Ishikawa (cell line): ENCODE data around the gene TMC5.

Experiments
- CEBPB ChIP-seq: IDR thresholded peaks from 2 replicates; pipeline ENCODE4 v1.6.1; 2012
- CREB1 ChIP-seq: IDR thresholded peaks from 2 replicates; pipeline ENCODE4 v1.6.1; 2012; ENCODE audit warnings: low read depth
- EGR1 ChIP-seq: IDR thresholded peaks from 2 replicates; pipeline ENCODE4 v1.6.1; 2012
- EP300 ChIP-seq: IDR thresholded peaks from 2 replicates; pipeline ENCODE4 v1.6.1; 2012; ENCODE audit warnings: borderline replicate concordance
- FOXM1 ChIP-seq: IDR thresholded peaks from 2 replicates; pipeline ENCODE4 v1.6.1; 2012; ENCODE audit warnings: low read depth, borderline replicate concordance
- NFIC ChIP-seq: IDR thresholded peaks from 2 replicates; pipeline ENCODE4 v1.6.1; 2012
- RAD21 ChIP-seq: IDR thresholded peaks from 2 replicates; pipeline ENCODE4 v1.6.1; 2012; ENCODE audit warnings: low read depth
- TAF1 ChIP-seq: IDR thresholded peaks from 2 replicates; pipeline ENCODE4 v1.6.1; 2012; ENCODE audit warnings: low read depth, mild to moderate bottlenecking
- TCF12 ChIP-seq: IDR thresholded peaks from 2 replicates; pipeline ENCODE4 v1.6.1; 2012; ENCODE audit warnings: low read depth
- TEAD4 ChIP-seq: IDR thresholded peaks from 2 replicates; pipeline ENCODE4 v1.6.1; 2012
- YY1 ChIP-seq: IDR thresholded peaks from 2 replicates; pipeline ENCODE4 v1.6.1; 2012; ENCODE audit warnings: low read depth
- ZBTB7A ChIP-seq: IDR thresholded peaks from 2 replicates; pipeline ENCODE4 v1.6.1; 2012; ENCODE audit warnings: low read depth
- TF ChIP-seq, protein P1 (sequence below): IDR thresholded peaks from 2 replicates; pipeline ENCODE4 v1.6.1; 2012; ENCODE audit warnings: low read depth, mild to moderate bottlenecking
- TF ChIP-seq, protein P2 (sequence below): IDR thresholded peaks from 2 replicates; pipeline ENCODE4 v1.6.1; 2012
- TF ChIP-seq, protein P3 (sequence below): IDR thresholded peaks from 2 replicates; pipeline ENCODE4 v1.6.1; 2012

TMC5 gene

DNA sequence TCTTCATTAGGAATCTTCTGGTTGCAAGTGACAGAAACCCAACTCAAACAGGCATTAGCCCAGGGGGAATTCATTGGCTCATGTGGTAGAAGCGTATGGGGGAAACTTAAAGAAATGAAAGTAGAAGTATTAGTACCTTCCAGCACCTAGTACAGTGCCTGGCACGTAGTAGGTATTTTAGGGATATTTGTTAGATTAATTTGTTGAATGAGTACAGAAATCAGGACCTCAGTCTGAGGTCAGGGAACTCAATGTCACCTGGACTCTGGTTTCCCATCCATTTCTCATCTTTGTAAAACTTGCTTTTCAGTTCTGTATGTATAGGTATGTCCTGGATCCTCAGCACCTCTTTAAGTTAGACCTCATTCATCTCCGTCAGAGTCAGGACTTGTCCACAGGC is 32.5 kb downstream of the TMC5 start:
- no peak for TF ChIP-seq CREB1
- TF ChIP-seq TEAD4: no peak
- TF ChIP-seq, protein P1, sequence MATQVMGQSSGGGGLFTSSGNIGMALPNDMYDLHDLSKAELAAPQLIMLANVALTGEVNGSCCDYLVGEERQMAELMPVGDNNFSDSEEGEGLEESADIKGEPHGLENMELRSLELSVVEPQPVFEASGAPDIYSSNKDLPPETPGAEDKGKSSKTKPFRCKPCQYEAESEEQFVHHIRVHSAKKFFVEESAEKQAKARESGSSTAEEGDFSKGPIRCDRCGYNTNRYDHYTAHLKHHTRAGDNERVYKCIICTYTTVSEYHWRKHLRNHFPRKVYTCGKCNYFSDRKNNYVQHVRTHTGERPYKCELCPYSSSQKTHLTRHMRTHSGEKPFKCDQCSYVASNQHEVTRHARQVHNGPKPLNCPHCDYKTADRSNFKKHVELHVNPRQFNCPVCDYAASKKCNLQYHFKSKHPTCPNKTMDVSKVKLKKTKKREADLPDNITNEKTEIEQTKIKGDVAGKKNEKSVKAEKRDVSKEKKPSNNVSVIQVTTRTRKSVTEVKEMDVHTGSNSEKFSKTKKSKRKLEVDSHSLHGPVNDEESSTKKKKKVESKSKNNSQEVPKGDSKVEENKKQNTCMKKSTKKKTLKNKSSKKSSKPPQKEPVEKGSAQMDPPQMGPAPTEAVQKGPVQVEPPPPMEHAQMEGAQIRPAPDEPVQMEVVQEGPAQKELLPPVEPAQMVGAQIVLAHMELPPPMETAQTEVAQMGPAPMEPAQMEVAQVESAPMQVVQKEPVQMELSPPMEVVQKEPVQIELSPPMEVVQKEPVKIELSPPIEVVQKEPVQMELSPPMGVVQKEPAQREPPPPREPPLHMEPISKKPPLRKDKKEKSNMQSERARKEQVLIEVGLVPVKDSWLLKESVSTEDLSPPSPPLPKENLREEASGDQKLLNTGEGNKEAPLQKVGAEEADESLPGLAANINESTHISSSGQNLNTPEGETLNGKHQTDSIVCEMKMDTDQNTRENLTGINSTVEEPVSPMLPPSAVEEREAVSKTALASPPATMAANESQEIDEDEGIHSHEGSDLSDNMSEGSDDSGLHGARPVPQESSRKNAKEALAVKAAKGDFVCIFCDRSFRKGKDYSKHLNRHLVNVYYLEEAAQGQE: no peak
- no peak for TF ChIP-seq TAF1
- TF ChIP-seq NFIC: no peak

DNA sequence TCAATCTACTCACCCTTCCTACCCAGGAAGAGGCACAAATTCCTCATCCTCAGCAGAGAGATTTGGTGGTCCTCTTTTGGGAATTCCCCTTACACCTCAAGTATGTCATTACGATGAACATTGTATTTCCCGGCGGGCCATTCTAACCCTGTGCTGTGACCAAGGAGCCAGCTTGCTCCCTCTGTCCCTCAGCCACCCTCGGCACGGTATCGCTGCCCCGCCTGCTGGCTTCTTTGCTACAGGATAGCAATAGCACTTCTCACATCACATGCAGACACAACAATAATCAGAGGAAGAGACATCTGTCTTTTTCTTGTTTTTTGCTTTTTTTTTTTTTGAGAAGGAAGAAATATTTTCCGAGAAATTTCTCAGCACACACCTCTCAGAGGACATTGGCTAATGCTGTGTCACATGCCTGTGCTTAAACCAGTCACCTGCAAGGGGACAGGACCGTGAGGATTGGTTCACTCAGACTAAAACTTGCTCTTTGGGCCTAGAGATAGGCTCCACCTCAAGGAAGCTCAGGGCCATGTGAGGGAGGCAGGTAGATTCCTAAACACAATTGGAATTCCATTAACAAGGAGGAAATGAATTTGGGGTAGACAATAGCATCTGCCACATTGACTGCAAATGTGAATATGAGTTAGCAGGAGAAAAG is 41.2 kb downstream of the TMC5 start:
- TF ChIP-seq, protein P1: no peak
- TF ChIP-seq TEAD4 (no peak), YY1 (no peak), EGR1 (no peak), CREB1 (no peak), NFIC (no peak)
- TF ChIP-seq, protein P2, sequence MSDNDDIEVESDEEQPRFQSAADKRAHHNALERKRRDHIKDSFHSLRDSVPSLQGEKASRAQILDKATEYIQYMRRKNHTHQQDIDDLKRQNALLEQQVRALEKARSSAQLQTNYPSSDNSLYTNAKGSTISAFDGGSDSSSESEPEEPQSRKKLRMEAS: no peak

DNA sequence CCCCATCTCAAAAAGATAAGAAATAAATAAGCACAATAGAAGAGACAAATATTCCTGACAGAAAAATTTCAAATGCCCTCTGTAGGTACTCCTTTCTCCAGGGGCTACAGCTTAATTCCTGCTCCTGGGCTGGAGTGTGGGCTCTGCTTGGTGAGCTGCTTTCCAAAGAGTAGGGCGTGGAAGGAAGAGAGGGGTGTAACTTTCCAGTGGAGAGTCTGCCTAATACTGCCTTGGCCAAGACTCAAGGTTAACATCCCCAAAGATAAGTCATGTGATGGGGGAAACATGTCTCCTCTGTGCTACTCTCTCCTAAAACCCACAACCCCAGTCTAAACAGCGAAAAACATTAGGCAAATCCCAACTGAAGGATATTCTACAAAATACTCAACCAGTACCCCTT is 42.7 kb downstream of the TMC5 start:
- TF ChIP-seq EGR1 (no peak), CREB1 (no peak)

DNA sequence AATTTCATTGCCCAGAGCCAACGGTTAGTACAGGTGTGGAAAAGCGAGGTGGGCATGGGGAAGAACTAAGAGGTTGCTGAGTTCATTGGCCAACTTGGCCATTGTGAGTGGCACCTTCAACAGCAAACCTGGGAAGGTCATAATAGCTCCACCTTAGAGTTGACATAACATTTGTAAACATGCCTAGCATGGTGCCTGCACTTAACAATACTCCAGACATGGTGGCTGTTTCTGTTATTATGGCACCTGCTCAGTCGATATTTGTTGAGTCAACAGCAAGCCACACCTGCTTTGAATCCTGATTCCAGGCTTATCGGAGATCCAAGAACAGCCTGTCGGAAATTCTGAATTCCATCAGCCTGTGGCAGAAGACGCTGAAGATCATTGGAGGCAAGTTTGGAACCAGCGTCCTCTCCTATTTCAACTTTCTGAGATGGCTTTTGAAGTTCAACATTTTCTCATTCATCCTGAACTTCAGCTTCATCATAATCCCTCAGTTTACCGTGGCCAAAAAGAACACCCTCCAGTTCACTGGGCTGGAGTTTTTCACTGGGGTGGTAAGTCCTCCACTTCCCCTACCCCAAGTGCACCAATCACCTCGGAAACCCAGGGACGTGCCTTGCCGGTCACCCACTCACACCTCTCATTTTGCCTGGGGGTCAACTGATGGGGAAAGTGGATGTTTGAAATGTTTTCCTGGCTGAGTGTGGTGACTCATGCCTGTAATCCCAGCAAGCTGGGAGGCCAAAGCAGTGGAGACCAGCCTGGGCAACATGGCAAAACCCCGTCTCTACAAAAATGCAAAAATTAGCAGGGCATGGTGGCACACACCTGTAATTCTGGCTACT is 46.0 kb downstream of the TMC5 start:
- TF ChIP-seq NFIC (no peak), TAF1 (no peak), RAD21 (no peak), ZBTB7A (no peak), TEAD4 (no peak), FOXM1 (no peak), TCF12 (no peak), CREB1 (no peak), YY1 (no peak), EGR1 (no peak), CEBPB (no peak), EP300 (no peak)
- TF ChIP-seq, protein P1: no peak
- TF ChIP-seq, protein P2: no peak
- TF ChIP-seq, protein P3, sequence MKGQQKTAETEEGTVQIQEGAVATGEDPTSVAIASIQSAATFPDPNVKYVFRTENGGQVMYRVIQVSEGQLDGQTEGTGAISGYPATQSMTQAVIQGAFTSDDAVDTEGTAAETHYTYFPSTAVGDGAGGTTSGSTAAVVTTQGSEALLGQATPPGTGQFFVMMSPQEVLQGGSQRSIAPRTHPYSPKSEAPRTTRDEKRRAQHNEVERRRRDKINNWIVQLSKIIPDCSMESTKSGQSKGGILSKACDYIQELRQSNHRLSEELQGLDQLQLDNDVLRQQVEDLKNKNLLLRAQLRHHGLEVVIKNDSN: no peak

DNA sequence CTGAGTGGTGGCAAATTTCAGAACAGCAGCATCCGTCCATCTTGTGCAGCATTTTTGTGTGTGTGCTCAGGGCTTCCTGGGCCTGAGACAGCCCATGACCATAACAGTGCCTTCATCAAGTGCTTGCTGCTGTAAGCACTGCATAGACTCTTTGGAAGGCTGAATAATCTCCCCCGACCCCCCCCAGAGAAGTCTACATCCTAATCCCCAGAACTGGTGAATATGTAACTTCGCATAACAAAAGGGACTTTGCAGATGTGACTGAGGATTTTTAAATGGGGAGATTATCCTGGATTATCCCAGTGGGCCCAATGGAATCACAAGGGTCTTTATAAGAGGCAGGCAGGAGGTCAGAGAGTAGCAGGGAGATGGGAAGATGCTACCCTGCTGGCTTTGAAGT is 50.6 kb downstream of the TMC5 start:
- TF ChIP-seq TEAD4 (no peak), ZBTB7A (no peak), FOXM1 (no peak), CEBPB (no peak), CREB1 (no peak), TCF12 (no peak), TAF1 (no peak), EGR1 (no peak), RAD21 (no peak), NFIC (no peak), EP300 (no peak), YY1 (no peak)
- TF ChIP-seq, protein P3: no peak
- TF ChIP-seq, protein P1: no peak
- TF ChIP-seq, protein P2: no peak
